DLD1 (cell line): Measurements from ENCODE around the gene ERFE.

Experiments
- in situ Hi-C: cut with HindIII; loops from 2 replicates; pipeline ENCODE4 v1.10.0; 2017; ENCODE audit warnings: low sequenced_read_pairs

ERFE gene

DNA sequence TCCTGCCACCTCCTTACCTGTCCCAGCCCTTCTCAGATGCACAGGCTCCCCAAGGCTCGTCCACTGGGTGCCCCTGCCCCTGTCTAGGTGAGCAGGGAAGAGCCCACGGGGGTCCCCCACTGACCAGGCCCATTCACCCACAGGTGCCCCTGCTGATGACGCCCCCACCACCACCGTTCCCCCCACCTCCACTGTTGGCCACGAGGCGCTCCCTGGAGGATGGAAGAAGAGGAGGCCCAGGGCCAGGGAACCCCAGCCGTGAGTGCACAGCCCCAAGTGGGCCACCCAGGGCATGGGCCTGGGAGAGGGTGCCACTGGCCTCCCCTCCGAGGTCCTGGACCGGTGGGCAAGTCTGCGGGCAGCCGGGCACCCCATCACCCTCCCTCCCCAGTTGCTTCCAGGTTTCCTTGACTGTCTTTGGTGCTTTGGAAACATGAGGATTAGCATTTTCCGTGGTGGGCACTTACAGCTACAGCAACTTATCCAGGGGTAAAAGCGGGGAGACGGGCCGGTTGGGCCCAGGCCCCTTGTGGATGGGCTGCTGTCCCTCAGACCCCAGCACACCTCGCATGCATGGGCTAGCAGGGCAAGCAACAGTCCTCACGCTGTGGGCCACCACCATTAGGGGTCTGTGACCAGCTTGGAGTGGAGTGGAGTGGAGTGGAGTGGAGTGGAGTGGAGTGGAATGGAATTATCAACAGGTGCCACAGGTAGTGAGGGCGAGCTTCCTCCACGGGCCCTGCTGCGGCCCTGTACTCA is 33.5 kb upstream of the ERFE start:
- in situ Hi-C loops, result no loop called here

DNA sequence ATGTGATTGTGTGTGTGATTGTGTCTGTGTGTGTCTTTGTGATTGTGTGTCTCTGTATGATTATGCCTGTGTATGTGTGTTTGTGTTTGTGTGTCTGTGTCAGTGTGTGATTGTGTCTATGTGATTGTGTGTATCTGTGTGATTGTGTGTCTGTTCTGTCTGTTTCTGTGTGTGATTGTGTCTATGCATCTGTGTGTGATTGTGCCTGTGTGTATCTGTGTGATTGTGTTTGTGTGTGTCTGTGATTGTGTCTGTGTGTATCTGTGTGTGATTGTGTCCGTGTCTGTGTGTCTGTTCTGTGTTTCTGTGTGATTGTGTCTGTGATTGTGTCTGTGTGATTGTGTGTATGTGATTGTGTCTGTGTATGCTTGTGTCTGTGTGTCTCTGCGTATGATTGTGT is 32.4 kb upstream of the ERFE start:
- in situ Hi-C loops, result no loop called here

DNA sequence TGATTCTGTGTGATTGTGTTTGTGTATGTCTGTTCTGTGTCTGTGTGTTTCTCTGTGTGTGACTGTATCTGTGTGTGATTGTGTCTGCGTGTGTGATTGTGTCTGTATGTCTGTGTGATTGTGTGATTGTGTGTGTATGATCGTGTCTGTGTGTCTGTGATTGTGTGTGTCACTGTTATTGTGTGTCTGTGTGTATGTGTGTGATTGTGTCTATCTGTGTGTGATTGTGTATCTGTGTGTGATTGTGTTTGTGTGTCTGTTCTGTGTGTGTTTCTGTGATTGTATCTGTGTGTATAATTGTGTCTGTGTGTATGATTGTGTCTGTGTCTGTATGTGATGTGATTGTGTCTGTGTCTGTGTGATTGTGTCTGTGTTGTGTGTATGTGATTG is 32.0 kb upstream of the ERFE start:
- in situ Hi-C loops, result no loop called here

DNA sequence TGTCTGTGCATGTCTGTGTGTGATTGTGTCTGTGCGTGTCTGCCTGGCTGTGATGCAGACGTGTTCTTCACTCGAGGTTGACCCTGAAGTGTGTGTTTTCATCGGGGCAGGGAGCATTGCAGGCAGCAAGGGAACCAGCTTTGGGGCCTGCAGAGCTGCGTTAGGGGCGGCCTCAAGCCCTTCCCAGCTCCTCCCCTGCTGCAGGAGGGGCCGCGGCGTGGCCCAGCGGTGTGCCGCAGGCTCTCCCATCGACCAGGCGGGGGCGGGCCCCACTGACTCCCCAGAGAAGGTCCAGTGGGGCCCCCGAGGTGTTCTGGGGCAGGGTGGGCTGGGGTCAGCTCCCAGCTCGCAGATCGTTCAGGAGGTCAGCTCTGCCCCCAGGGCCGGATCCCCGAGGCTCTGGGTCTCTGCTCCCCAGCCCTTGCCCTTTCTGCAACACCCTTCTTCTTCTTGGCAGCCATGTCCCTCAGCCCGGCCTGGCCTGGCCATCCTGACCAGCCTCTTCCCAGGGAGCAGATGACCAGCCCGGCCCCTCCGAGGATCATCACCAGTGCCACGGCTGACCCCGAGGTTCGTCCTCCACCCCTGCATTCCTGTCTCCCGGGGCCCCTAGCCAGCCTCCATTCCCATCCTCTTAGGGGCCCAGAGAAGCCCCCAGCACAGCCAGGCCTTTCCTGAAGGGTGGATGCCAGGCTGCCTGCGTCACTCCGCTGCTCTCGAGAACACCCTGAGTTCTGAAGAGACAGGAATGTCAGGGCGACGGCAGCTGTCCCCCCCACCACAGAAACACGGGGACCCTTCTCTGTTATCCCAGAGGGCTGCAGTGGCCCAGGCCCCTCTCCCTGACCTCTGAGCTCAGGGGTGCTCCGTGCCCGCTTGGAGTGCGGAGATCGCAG is 31.4 kb upstream of the ERFE start:
- in situ Hi-C loops, result no loop called here

DNA sequence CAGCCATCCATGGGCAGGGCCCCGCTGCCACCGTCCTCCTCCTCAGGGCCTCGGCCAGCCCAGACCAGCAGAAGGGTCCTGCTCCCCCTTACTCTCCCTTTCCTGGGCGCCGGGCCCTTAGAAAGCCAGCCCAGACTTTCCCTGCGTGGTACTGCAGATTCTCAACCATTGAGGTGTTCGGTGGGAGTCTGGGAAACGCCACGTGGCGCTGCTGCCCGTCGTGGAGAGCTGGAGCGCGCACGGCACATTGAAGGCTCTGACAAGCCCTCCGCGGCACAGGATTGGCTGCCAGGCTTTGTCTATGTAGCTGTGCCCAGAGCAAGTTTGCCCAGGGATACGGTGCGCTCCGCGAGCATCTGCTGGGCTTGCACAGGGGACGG is 30.7 kb upstream of the ERFE start:
- in situ Hi-C loops, result no loop called here

DNA sequence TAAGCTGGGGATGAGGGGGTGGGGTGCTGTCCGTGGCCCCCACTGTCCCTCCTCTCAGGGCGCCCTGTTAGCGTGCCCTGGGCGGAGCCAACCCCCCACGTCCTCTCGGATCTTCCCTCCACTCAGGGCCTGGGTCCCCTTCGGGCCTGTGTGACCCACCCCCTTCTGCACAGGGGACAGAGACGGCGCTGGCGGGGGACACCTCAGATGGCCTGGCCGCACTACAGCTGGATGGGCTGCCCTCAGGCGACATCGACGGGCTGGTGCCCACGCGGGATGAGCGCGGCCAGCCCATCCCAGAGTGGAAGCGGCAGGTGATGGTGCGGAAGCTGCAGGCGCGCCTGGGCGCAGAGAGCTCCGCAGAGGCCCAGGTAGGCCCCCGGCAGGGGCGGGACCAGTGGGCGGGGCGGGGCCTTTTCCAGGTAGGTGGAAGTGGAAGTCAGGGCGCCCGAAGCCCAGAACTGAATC is 30.2 kb upstream of the ERFE start:
- in situ Hi-C loops, result no loop called here

DNA sequence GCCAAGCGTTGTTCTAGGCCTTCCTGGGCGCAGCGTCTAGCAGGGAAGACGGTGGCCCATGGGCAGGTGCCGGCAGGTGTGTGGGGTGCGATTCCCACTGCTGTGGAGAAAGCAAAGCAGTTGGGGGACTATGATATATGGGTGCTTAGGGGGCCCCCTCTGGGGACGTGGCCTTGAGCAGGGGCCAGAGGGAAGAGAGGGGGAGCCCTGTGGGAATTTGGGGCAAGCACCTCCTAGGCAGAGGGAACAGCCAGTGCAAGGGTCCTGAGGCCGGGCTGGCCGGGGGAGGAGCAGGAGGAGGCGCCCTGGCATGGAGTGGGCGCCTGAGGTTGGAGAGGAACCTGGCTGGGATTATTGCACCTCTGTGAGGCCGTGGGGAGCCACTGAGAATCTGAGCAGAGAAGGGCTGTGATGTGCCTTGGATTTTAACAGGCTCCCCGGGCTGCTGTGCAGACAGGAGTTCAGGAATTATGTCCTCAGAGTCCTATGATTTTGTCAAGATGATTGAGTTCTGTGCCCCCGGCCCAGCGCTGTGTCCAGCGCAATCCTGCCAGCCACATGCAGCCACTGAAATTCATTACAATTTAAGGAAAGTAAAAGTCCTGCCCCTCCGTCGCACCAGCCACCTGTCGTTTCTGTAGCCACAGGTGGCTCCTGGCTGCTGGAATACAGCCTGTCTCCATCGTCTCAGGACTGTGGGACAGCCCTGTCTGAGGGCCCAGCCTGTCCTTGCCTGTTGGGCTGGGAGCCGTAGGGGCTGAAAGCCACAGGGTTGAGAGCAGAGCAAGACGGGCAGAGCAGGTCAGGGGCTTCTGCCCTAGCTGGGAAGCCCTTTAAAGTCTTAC is 29.4 kb upstream of the ERFE start:
- in situ Hi-C loops, result no loop called here

DNA sequence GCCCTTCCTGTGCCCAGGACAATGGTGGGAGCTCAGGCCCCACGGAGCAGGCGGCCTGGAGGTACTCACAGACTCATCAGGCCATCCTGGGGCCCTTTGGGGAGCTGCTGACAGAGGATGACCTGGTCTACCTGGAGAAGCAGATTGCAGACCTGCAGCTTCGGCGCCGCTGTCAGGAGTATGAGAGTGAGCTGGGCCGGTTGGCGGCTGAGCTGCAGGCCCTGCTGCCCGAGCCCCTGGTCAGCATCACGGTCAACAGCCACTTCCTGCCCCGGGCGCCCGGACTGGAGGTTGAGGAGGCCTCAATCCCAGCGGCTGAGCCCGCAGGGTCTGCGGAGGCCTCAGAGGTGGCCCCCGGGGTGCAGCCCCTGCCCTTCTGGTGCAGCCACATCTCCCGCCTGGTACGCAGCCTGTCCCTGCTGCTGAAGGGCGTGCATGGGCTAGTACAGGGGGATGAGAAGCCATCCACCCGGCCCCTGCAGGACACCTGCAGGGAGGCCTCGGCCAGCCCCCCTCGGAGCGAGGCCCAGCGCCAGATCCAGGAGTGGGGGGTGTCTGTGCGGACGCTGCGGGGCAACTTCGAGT is 28.6 kb upstream of the ERFE start:
- in situ Hi-C loops, result no loop called here

DNA sequence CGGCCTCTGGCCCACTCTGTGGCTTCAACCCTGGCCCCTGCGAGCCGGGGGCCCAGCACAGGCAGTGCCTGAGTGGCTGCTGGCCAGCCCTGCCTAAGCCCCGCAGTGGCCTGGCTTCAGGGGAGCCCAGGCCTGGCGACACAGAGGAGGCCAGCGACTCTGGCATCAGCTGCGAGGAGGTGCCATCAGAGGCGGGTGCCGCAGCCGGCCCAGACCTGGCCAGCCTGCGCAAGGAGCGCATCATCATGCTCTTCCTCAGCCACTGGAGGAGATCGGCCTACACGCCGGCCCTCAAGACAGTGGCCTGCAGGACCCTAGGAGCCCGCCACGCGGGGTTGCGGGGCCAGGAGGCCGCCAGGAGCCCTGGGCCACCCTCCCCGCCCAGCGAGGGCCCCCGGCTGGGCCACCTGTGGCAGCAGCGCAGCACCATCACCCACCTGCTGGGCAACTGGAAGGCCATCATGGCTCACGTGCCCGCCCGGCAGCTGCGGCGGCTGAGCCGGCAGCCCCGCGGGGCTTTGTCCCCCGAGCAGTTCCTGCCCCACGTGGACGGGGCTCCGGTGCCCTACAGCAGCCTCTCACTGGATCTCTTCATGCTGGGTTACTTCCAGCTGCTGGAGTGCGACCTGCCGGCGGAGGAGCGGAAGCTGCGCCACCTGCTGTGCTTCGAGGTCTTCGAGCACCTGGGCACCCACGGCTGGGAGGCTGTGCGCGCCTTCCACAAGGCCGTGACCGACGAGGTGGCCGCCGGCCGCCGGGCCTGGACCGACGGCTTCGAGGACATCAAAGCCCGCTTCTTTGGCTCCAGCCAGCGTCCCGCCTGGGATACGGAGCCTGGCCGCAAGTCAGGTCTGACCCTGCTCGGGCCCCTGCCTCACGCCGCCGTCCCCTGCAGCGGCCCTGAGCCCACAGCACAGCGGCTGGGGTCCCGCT is 27.8 kb upstream of the ERFE start:
- in situ Hi-C loops, result no loop called here

DNA sequence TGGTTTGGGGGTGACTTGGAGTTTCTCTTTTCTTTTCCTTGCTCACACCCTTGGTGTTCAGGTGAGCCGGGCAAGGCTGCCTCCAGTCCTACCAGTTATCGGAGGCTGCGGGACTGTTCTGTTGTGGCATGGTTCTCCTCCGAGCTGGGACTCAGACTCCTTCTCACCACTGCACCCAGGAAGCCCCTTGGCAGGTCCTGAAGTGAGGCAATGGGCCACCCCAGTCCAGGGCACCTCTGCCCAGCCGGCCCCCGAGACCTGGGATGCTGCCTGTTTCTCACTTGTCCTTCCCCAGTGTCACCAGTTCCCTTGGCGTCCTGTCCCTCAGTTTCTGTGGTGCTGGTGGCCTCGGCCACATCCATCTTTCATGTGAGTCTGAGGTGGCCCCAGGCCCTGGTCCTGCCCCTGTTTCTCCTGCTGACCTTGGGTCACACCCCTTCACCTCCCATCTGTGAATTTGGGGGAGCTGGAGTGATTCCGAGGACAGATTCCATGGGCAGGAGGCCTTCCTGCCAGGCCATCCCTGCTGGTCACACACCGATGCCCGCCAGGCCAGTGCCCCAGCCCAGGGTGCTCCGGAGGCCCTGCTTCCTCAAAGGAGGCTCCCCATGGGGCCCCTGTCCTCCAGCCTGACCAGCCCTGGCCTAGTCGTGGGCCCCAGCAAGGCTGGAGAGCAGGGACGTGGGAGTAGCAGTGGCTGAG is 26.9 kb upstream of the ERFE start:
- in situ Hi-C loops, result no loop called here

DNA sequence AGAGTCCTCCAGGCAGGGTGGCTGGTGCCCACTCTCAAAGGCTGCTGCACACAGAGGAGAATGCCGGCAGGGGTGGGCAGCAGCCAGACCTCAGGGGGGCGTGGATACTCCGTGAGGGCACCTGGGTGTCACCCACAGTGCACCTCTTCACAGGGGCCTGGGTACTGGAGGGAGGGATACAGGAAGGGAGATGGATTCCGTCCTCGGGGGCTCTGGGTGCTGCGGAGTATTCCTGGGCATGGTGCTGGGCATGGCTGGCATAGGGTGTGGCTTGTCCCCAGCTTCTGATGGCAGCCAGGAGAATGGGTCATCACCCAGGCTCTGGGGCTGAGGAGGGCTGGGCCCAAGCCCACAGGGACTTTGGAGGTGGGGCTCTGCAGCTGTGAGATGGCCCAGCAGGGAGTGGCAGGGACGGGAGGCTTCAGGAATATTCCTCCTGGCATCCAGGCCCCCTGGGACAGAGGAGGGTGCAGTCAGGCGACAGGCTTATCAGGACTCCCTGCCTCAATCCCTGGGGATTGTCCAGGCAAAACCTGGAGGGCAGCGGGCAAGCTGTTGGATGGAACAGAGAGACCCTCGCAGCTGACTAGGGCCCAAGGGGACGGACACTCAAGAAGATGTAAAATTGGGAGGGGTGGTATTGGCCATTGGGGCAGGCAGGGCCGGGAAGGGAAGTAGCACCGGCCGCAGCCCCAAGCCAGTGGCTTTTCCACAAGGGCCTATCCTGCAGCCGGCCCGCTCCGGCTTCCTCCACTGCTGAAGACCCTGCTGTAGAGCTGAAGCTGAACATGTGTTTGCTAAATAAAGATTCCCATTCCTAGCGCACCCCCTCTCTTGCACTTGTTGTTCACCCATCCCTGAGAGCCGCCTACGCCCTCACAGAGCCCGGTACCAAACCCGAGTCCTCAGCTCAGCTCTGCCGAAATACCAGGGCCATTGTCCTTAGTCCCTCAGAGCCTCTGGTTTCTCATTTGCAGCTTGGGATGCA is 26.0 kb upstream of the ERFE start:
- in situ Hi-C loops, result no loop called here

DNA sequence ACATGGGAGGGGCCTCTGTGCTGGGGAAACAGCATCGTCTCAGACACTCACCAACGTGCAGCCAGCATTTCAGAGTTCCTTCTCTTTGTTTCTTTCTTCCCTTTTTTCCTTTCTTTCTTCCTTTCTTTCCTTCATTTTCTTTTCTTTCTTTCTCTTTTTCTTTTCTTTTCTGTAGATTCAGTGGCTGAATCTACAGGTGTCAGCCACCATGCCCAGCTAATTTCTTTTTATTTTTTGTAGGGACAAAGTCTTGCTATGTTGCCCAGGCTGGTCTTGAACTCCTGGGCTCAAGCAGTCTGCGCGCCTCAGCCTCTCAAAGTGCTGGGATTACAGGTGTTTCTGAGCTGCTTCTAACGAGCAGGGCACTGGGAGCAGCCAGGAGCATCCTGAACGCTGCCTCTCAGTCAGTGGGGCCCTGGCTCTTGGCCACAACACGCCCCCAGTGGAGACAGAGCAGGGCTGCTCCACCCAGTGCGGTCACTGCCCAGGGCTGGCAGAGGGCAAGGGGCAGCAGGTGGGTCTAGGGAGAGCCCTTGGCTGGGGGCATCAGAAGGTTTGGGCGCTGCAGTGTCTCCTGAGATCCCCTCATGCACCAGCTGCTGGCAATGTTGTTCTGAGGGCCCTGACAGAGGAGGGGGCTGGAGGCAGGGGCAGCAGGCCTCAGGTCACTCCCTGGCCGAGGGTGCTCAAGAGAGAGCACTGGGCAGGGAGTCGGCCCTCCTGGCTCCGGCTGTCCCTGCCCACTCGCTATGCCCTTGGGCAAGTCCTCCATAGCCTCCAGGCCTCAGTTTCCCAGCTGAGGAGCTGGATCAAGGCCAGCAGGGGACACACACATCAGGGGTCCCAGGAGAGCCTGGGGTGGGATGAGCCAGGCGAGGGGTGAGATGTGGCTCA is 25.0 kb upstream of the ERFE start:
- in situ Hi-C loops, result no loop called here

DNA sequence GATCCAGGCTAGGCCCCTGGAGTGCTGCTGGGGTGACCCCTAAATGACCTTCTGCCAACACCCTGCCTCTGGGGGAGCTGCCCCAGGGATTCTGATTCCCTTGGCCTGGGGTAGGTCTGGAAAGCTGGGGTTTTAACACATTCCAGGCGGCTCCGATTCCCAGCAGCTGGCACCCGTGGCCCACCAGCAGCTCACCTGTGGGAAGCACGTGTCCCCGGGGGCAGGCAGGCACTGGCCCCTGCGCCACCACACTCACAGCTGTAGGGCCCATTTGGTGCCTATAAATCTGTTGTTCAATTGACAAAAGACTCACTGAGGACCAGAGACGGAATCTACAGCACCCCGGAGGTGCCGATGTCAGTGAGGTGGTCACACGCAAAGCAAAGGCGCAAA is 24.4 kb upstream of the ERFE start:
- in situ Hi-C loops, result no loop called here

DNA sequence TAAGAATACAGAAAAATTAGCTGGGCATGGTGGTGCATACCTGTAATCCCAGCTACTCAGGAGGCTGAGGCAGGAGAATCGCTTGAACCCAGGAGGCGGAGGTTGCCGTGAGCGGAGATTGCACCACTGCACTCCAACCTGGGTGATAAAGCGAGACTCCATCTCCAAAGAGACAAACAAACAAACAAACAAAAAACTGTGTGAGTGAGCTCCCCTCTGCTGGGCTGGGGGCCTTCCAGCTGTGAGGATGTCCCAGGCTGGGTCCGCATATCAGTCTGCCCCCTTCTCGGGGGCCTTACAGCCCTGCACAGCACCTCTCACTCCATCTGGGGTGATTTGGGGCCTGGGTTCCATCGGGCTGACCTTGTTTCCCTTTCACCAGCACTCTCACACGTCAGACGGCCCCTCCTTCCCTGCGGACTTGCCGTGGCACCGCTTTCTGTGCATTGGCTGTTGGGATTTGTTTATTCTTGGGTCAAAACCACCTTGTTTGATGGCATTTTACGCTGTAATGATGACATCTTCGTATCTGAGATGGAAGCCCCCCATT is 23.1 kb upstream of the ERFE start:
- in situ Hi-C loops, result no loop called here

DNA sequence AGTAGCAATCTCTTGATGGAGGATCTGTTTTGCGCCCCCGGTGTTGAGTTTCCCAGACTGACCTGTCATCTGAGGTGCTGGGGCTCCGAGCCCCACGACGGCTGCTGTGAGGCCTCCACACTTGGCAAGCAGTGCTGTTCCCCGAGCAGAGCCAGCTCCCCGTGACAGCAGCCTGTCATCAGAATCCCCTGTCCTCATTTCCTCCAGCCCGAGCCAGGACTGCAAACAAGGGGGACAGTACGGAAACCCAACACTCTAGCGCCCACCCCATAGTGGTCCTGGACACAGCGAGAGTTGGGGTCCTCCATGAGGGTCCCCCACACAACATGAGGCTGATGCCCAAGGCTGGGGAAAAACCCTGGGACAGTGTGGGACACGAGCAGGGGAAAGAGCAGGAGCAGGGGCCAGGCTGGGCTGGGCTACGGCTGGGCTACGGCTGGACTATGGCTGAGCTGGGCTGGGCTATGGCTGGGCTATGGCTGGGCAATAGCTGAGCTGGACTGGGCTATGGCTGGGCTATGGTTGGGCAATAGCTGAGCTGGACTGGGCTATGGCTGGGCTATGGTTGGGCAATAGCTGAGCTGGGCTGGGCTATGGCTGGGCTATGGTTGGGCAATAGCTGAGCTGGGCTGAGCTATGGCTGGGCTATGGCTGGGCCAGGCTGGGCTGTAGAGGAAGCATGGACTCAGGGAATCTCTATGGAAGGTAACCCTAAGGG is 21.8 kb upstream of the ERFE start:
- in situ Hi-C loops, result no loop called here

DNA sequence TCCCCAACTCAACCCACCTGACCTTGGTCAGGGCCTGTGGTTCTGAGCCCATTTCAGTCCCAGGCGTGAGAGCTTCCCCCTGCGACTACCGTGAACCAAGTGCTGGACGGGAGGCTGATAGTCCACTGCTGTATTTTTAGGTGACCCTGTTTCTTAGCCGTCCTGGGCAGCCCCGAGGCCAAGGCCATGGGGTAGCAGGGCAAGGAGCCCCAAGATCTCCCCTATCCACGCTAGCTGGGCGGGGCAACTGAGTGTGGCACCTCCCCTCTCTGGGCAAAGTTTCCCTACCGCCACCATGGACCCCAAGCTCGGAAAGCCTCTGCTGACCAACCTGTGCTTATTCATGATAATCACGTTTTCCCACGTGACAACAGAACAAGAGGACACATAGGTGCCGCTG is 20.9 kb upstream of the ERFE start:
- in situ Hi-C loops, result no loop called here
